Endothelial cell of umbilical vein (primary cell): Measurements from ENCODE around the gene SLC25A30. TPM values are rescaled to one million over a fixed set of nuclear protein-coding genes. Genes with fewer than 3 reads are reported as not detected.

Source experiments
- BruUV-seq: library from RNA; stranded (reverse); fragments of 400-500 nt; replicated peaks from 2 replicates; lab custom pipeline; 2021; lab: Mats Ljungman, UMichigan
- CTCF ChIA-PET: fragments of 300-600, 350-600 bp; sonication (Branson Sonifier 250); formaldehyde crosslinking; loops from one replicate; lab custom pipeline; 2021; ENCODE audit warnings: antibody characterized with exemption, inconsistent platforms; lab: Charles Lee
- POLR2A ChIA-PET: fragments of 300-600, 350-600 bp; sonication (Branson Sonifier 250); formaldehyde crosslinking; loops from one replicate; lab custom pipeline; 2021; ENCODE audit warnings: antibody characterized with exemption, inconsistent platforms; lab: Charles Lee
- DNase-seq: peaks from one replicate; pipeline ENCODE4 v3.0.0-alpha.2; 2011; ENCODE audit warnings: low read depth, low spot score
- FAIRE-seq: peaks from 2 replicates; lab custom pipeline; 2011; peaks lifted over from hg19 to GRCh38; lab: Jason Lieb, UNC
- H2AFZ ChIP-seq: 2 replicates; pipeline ENCODE4 v1.6.0; 2012; ENCODE audit warnings: low read depth, low read length, control low read depth, inconsistent platforms
- H3K27ac ChIP-seq: 2 replicates; pipeline ENCODE4 v1.5.1; 2011; ENCODE audit warnings: low read depth, mild to moderate bottlenecking, control low read depth, low read length, moderate library complexity; ENCODE audit not compliant: insufficient read depth
- H3K27me3 ChIP-seq, 2 experiments: 2 replicates each; pipeline versions ENCODE4 v1.6.0 to v1.6.1; 2011; ENCODE audit warnings: low read length in 2 of 2, mixed read lengths in 1 of 2; ENCODE audit not compliant: control insufficient read depth in 2 of 2, insufficient read depth in 2 of 2
- H3K36me3 ChIP-seq, 2 experiments: 2 replicates in 1 of 2; 3 replicates in 1 of 2; pipeline ENCODE4 v1.5.1; 2011; ENCODE audit warnings: low read length in 2 of 2, mild to moderate bottlenecking in 1 of 2, moderate library complexity in 1 of 2; ENCODE audit not compliant: control insufficient read depth in 2 of 2, insufficient read depth in 2 of 2; ENCODE audit errors: extremely low read depth in 1 of 2
- H3K4me1 ChIP-seq: 3 replicates; pipeline ENCODE4 v1.5.1; 2011; ENCODE audit warnings: mild to moderate bottlenecking, low read length; ENCODE audit not compliant: control insufficient read depth, insufficient read depth; ENCODE audit errors: extremely low read depth
- H3K4me2 ChIP-seq: 2 replicates; pipeline ENCODE4 v1.6.1; 2011; ENCODE audit warnings: low read length, control low read depth, mixed read lengths; ENCODE audit not compliant: insufficient read depth
- H3K4me3 ChIP-seq, 3 experiments: fragments of 200-600 bp in 1 of 3; sonication (generic), shearing (Covaris generic) in 1 of 3; replicated peaks in 1 of 3; 2 replicates each; pipeline ENCODE4 v1.5.1; 2011 to 2016; ENCODE audit warnings: control low read depth in 3 of 3, low read length in 3 of 3, mild to moderate bottlenecking in 2 of 3, inconsistent platforms in 1 of 3, low read depth in 1 of 3, moderate library complexity in 1 of 3; ENCODE audit not compliant: insufficient read depth in 1 of 3
- H3K79me2 ChIP-seq: 2 replicates; pipeline ENCODE4 v1.6.0; 2012; ENCODE audit warnings: low read length, inconsistent platforms; ENCODE audit not compliant: control insufficient read depth, insufficient read depth
- H3K9ac ChIP-seq: replicated peaks from 2 replicates; pipeline ENCODE3; 2011; ENCODE audit warnings: low read length, control low read depth; ENCODE audit not compliant: insufficient read depth; ENCODE audit errors: extremely low read depth
- H3K9me1 ChIP-seq: replicated peaks from 3 replicates; pipeline ENCODE4 v1.6.0; 2011; ENCODE audit warnings: mild to moderate bottlenecking, low read length; ENCODE audit not compliant: control insufficient read depth, insufficient read depth; ENCODE audit errors: extremely low read depth
- H3K9me3 ChIP-seq: replicated peaks from 2 replicates; pipeline ENCODE4 v1.5.1; 2012; ENCODE audit warnings: low read length, inconsistent platforms; ENCODE audit not compliant: control insufficient read depth, insufficient read depth
- H4K20me1 ChIP-seq: replicated peaks from 2 replicates; pipeline ENCODE3; 2011; ENCODE audit warnings: mild to moderate bottlenecking, low read length; ENCODE audit not compliant: control insufficient read depth, insufficient read depth; ENCODE audit errors: extremely low read depth
- CTCF ChIP-seq, 2 donors: IDR thresholded peaks; 1 replicate in 1 of 2; 2 replicates in 1 of 2; pipeline ENCODE4 v1.5.1; 2011; ENCODE audit warnings: low read length in 2 of 2, mild to moderate bottlenecking in 2 of 2, moderate library complexity in 2 of 2, control low read depth in 1 of 2, inconsistent platforms in 1 of 2, low read depth in 1 of 2; ENCODE audit not compliant: insufficient read depth in 1 of 2; ENCODE audit errors: extremely low read depth in 1 of 2
- EZH2 ChIP-seq: IDR thresholded peaks from 2 replicates; pipeline ENCODE4 v1.6.1; 2012; ENCODE audit warnings: borderline replicate concordance, low read depth, mild to moderate bottlenecking, moderate library complexity, low read length, inconsistent platforms; ENCODE audit not compliant: severe bottlenecking
- FOS ChIP-seq: IDR thresholded peaks from 2 replicates; pipeline ENCODE4 v1.6.1; 2011; ENCODE audit warnings: mild to moderate bottlenecking, low read length, moderate library complexity, borderline replicate concordance; ENCODE audit not compliant: insufficient read depth
- GATA2 ChIP-seq: IDR thresholded peaks from 2 replicates; pipeline ENCODE4 v1.7.0; 2011; ENCODE audit warnings: low read depth, mild to moderate bottlenecking, moderate library complexity, mixed read lengths, low read length; ENCODE audit not compliant: insufficient read length, insufficient read depth
- JUN ChIP-seq: IDR thresholded peaks from 2 replicates; pipeline ENCODE4 v1.6.1; 2011; ENCODE audit warnings: borderline replicate concordance, low read depth; ENCODE audit not compliant: insufficient read length, insufficient read depth
- MYC ChIP-seq: IDR thresholded peaks from one replicate; pipeline ENCODE4 v1.6.1; 2011; ENCODE audit warnings: mild to moderate bottlenecking, low read depth, low read length
- POLR2A ChIP-seq: IDR thresholded peaks from 2 replicates; pipeline ENCODE4 v1.6.1; 2012; ENCODE audit warnings: low read depth, mild to moderate bottlenecking, control low read depth, low read length
- POLR2AphosphoS5 ChIP-seq: IDR thresholded peaks from 2 replicates; pipeline ENCODE4 v1.6.1; 2012; ENCODE audit warnings: low read depth, mild to moderate bottlenecking, control low read depth, low read length, moderate library complexity; ENCODE audit not compliant: insufficient read depth
- dilution Hi-C: fragments of 300-500 bp; cut with MboI; formaldehyde crosslinking; loops from one replicate; pipeline ENCODE4 v1.15.0; 2019; ENCODE audit warnings: low sequenced_read_pairs; ENCODE audit not compliant: extremely low pct_ligation_motif_present
- intact Hi-C: fragments of 100-400 bp; cut with micrococcal nuclease; formaldehyde crosslinking; loops from one replicate; pipeline ENCODE4 v1.10.0; 2022
- polyA plus RNA-seq, 4 experiments: library from polyadenylated mRNA; depleted of rRNA in 3 of 4; stranded (reverse) in 3 of 4; unstranded in 1 of 4; fragments of >200 nt; gene quantifications; 2 replicates each; pipeline versions ENCODE4 v1.2.1 to v1.2.3, GENCODE V29; 2011 to 2012; ENCODE audit warnings: missing spikeins in 1 of 4
- total RNA-seq: library from RNA; stranded (reverse); gene quantifications from 2 replicates; pipeline ENCODE4 v1.2.3, GENCODE V29; 2021
- TF ChIP-seq, protein P1 (sequence below): IDR thresholded peaks from 2 replicates; pipeline ENCODE4 v1.6.1; 2011; ENCODE audit not compliant: insufficient read depth, insufficient read length

The SLC25A30 gene
- total and polyA plus RNA-seq, 2 donors (not counting 3 experiments of a cell fraction or from before 2014, with no cell fraction given) = 13.3 to 27.0 TPM

GRCh38 chr13:45410466-45410865 is 7.7 kb downstream of the SLC25A30 start:
- no TSS peak for BruUV-seq
- H3K36me3 ChIP-seq = peaks cover 12 to 24% of the 10 kb centered on the region in 2 experiments
- CTCF ChIA-PET = interaction anchor here (0.6 to 0.8 kb wide), 2 partner anchors 11 kb away, joined by 3 read pairs; no protein-coding TSS in a partner anchor

DNA sequence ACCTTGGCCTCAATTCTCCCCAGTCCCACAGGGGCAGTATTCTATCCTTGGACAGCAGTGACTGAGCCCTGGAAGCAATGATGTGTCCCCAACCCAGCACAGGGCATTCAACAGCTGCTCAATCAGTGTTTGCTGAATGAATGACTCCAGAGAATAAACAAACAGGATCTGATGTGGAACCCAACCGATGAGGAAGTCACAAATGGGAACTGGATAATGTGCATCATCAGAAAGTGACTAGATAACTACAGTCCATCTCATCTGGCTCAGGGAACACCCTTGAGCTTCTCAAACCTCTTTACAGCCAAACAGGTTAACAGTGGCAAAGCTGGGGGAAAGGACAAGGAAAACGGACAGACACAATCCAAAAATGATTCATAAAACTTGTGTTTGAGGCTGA is 8.2 kb downstream of the SLC25A30 start:
- H3K4me2 ChIP-seq = no peak overlapping the region
- no peaks in the 10 kb centered on the region for H4K20me1 ChIP-seq
- no peak for FAIRE-seq
- peaks cover 10% of the 10 kb centered on the region for H3K79me2 ChIP-seq
- no peak overlapping the region for H3K9ac ChIP-seq
- CTCF ChIA-PET = interaction anchor here (0.6 to 0.8 kb wide), 3 partner anchors 11 to 38 kb away, joined by 3 read pairs; no protein-coding TSS in a partner anchor
- H3K9me1 ChIP-seq = no peaks in the 10 kb centered on the region
- dilution Hi-C loops = no loop called here
- TF ChIP-seq POLR2AphosphoS5 (no peak), POLR2A (no peak), EZH2 (no peak), GATA2 (no peak), CTCF (IDR thresholded peaks at IDR 0.05; ENCODE audit: extremely low read depth in 1 of 2, insufficient read depth in 1 of 2, low read depth in 1 of 2, low read length in 2 of 2) (no peak), JUN (no peak), FOS (no peak), MYC (no peak)
- TF ChIP-seq, protein P1, sequence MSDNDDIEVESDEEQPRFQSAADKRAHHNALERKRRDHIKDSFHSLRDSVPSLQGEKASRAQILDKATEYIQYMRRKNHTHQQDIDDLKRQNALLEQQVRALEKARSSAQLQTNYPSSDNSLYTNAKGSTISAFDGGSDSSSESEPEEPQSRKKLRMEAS = no peak
- peaks cover 9% of the 10 kb centered on the region for H3K4me1 ChIP-seq
- DNase-seq = no peak
- POLR2A ChIA-PET = no interaction called here
- peaks cover 14 to 24% of the 10 kb centered on the region in 2 experiments for H3K36me3 ChIP-seq
- H2AFZ ChIP-seq = no peak overlapping the region
- intact Hi-C loops = no loop called here
- H3K27ac ChIP-seq = no peak overlapping the region
- no peaks in the 10 kb centered on the region for H3K27me3 ChIP-seq
- H3K4me3 ChIP-seq = no peak overlapping the region
- BruUV-seq = no TSS peak
- no peaks in the 10 kb centered on the region for H3K9me3 ChIP-seq

More at GRCh38 chr13:45410466-45410865, 7.7 kb downstream of the SLC25A30 start:
- H3K9me1 ChIP-seq = no peaks in the 10 kb centered on the region
- H3K4me2 ChIP-seq = no peak overlapping the region
- H3K9ac ChIP-seq = no peak overlapping the region
- peaks cover 13% of the 10 kb centered on the region for H3K4me1 ChIP-seq
- POLR2A ChIA-PET = no interaction called here
- peaks cover 10% of the 10 kb centered on the region for H3K79me2 ChIP-seq
- H4K20me1 ChIP-seq = no peaks in the 10 kb centered on the region
- intact Hi-C loops (no loop called here), dilution Hi-C loops (no loop called here)
- no peak for FAIRE-seq
- no peak overlapping the region for H2AFZ ChIP-seq
- no peak overlapping the region for H3K4me3 ChIP-seq
- H3K27me3 ChIP-seq = no peaks in the 10 kb centered on the region
- no peaks in the 10 kb centered on the region for H3K9me3 ChIP-seq
- no peak overlapping the region for H3K27ac ChIP-seq
- no peak for DNase-seq
- TF ChIP-seq EZH2 = no peak
- TF ChIP-seq, protein P1 = no peak
- TF ChIP-seq POLR2AphosphoS5 = no peak
- no peak for TF ChIP-seq MYC
